A549 treated with CORT108297 at 1 μM for 4 hours (cell line): ENCODE measurements around the gene LRRN4CL. TPM values are rescaled to one million over a fixed set of nuclear protein-coding genes. Genes with fewer than 3 reads are reported as not detected.

Source experiments
- total RNA-seq: library from RNA; stranded (reverse); fragments of 200-300 nt; extraction: Qiagen RNA extraction; gene quantifications from 5 replicates; pipeline ENCODE4 v1.2.3, GENCODE V29; 2022

Gene LRRN4CL
- 0.04 to 0.21 TPM (median 0.05 TPM) in 4 of 5 replicates, not detected in the other for total RNA-seq

GRCh38 chr11:62689421-62690183, at the start of gene LRRN4CL:
Gene LRRN4CL, minus strand, starts transcription at chr11:62689530. Its CDS starts 1,022 bp downstream, at chr11:62688508.

GRCh38 chr11:62728171-62728988, 39.0 kb upstream of the LRRN4CL start, which contains the start of gene TTC9C:
Gene TTC9C, plus strand, starts transcription at chr11:62728486. Its CDS starts 363 bp downstream, at chr11:62728849.

DNA sequence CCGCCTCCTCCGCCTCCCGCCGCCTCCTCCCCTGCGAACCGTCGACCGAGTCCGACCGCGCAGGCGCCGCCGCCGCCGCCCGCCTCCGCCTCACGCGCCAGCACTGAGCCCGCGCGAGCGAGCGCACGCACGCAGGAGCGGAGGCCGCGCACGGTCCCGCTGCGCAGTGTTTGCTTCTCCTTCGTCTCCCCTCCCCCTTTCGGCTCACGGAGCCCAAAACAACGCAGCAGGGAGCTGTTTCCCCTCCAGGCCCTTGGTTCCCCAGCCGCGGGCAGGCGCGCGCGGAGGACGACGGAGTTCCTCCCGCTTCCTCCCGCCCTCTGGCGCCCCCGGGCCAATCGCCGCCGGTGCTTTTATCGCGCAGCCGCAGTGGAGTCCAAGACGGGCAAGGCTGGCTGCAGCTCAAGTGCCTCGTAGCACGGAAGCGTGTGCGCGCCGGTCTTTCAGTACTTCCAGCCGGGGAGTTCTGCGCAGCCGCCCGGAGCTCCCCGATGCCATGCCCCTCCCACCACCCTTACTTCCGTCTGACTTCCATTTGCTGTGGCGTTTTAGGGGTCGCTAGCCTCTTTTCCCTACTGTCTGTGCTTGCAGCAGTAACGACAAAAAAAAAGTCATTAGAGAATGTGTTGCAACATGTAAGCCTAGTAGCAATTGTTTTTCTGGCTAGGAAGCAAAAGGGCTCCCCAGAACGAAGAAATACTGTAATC, 38.0 kb upstream of the LRRN4CL start, which contains the start of gene HNRNPUL2:
Gene HNRNPUL2, minus strand, starts transcription at position 293 of the 707 bp plus-strand sequence. CDS start 301 bp downstream, outside the sequence.

GRCh38 chr11:62707277-62707861, 18.0 kb upstream of the LRRN4CL start, which contains the start of the genes BSCL2 and GNG3:
Gene BSCL2, minus strand, starts transcription at chr11:62707424. Its CDS starts 229 bp downstream, at chr11:62707195.
Gene GNG3, plus strand, starts transcription at chr11:62707676. Its CDS starts 620 bp downstream, at chr11:62708296.

DNA sequence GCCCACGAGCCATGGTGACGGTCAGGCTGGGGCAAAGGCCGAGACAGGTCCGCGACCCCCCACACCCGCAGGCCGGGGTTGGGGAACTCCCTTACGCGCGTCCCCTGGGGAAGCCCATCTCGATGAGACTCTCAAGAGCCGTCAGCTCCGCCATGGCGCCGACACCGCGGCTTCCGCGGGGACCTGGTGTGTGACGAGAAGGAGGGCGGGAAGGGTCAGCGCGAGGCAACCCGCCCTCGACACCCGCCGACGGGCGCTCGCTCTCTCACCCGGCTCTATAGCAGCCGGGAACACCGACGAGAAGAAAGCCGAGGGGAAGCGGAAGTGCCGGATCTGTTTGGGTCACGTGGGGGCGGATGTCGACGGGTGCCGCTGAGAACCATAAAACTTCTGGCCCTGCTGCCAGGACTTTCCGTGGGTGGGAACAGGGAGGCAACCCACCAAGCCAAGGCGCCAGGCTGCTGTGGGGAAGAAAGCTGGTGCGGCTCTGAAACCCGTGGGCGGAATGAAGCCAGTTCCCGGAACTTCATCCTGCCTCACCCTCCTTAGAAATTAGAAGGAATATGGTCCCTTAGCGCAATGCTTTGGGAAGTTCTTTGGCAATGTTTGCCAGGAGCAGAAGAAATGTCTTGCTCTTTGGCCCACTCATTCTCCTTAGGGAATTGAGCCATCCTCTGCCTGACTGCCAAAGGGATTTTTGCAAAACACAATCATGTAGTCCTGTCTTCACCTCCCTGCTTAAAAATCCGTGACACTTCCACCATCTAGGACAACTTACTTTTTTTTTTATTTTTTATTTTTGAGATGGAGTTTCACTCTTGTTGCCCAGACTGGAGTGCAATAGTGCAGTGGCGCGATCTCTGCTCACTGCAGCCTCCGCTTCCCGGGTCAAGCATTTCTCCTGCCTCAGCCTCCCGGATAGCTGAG, 10.3 kb downstream of the LRRN4CL start, which contains the start of gene UBXN1:
Gene UBXN1, minus strand, starts transcription at position 304 of the 927 bp plus-strand sequence. Its CDS starts 150 bp downstream, at position 154.

DNA sequence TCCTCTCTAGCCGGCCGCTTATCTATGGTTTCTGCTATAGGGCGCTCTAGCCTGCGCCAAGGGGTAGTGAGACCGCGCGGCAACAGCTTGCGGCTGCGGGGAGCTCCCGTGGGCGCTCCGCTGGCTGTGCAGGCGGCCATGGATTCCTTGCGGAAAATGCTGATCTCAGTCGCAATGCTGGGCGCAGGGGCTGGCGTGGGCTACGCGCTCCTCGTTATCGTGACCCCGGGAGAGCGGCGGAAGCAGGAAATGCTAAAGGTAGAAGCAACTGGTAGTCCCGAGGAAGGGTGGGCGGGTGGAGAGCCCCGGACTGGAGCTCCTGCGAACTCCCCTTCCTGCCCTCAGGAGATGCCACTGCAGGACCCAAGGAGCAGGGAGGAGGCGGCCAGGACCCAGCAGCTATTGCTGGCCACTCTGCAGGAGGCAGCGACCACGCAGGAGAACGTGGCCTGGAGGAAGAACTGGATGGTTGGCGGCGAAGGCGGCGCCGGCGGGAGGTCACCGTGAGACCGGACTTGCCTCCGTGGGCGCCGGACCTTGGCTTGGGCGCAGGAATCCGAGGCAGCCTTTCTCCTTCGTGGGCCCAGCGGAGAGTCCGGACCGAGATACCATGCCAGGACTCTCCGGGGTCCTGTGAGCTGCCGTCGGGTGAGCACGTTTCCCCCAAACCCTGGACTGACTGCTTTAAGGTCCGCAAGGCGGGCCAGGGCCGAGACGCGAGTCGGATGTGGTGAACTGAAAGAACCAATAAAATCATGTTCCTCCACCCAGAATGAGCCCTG, 17.5 kb downstream of the LRRN4CL start, which contains the start of the genes LBHD1 and UQCC3:
Gene LBHD1, minus strand, starts transcription at position 660 of the 782 bp plus-strand sequence. CDS start 2,236 bp downstream, outside the sequence.
Gene UQCC3, plus strand, starts transcription at position 66 of the 782 bp plus-strand sequence. Its CDS starts 73 bp downstream, at position 139.

DNA sequence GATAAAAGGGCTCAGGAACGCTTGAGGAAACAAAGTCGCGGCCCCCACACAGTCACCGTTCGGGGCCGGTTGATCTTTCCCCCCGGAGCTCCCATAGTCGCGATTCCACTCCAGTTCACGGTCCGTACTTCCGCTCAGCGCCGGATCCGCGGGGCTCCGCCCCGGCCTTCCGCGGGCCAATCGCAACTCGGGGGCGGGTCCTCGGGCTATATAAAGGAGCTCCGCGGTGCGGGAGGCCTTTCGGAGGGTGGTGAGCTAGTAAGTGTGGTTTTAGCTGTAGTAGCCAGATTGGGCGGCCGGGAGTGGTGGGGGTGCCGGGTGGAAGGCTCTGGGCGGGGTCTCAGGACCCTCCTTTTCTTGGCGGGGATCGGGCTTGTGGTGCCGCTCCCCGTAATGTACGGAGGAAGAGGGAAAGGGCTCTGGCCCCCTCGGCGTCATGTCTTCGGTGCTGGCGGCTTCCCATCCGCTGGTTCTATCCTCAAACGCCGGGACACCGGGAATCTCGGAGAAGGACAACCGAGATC, 24.2 kb downstream of the LRRN4CL start, which contains the start of the genes C11orf98 and CSKMT:
Gene C11orf98, minus strand, starts transcription at position 136 of the 524 bp plus-strand sequence. Its CDS starts 41 bp downstream, at position 95.
Gene CSKMT, plus strand, starts transcription at position 238 of the 524 bp plus-strand sequence. CDS start 568 bp downstream, outside the sequence.

GRCh38 chr11:62645946-62646824, 43.1 kb downstream of the LRRN4CL start, which contains the start of gene GANAB:
Gene GANAB, minus strand, starts transcription at chr11:62646613. Its CDS starts 14 bp downstream, at chr11:62646599.

Other genes starting within 250 kb of the LRRN4CL start
- gene AHNAK, start 142.7 kb downstream of the LRRN4CL start, total RNA-seq = 188 to 239 TPM (median 218 TPM) in 5 replicates
- gene EEF1G, start 115.6 kb downstream of the LRRN4CL start, total RNA-seq = 1,877 to 2,027 TPM (median 1,998 TPM) in 5 replicates
- gene TUT1, start 98.0 kb downstream of the LRRN4CL start, total RNA-seq = 14.0 to 17.0 TPM (median 16.4 TPM) in 5 replicates
- gene MTA2, start 87.7 kb downstream of the LRRN4CL start, total RNA-seq = 82.3 to 87.1 TPM (median 85.2 TPM) in 5 replicates
- gene EML3, start 76.8 kb downstream of the LRRN4CL start, total RNA-seq = 17.8 to 28.8 TPM (median 24.5 TPM) in 5 replicates
- gene ROM1, start 76.3 kb downstream of the LRRN4CL start, total RNA-seq = 3.3 to 5.0 TPM (median 3.6 TPM) in 5 replicates
- 41.3 to 60.1 TPM (median 57.5 TPM) in 5 replicates for gene B3GAT3, start 67.5 kb downstream of the LRRN4CL start, total RNA-seq
- gene GANAB, start 42.9 kb downstream of the LRRN4CL start, total RNA-seq = 238 to 279 TPM (median 270 TPM) in 5 replicates
- 16.8 to 22.4 TPM (median 21.7 TPM) in 5 replicates for gene INTS5, start 36.2 kb downstream of the LRRN4CL start, total RNA-seq
- 125 to 145 TPM (median 136 TPM) in 5 replicates for gene C11orf98, start 24.3 kb downstream of the LRRN4CL start, total RNA-seq
- gene CSKMT, start 24.2 kb downstream of the LRRN4CL start, total RNA-seq = 10.5 to 19.1 TPM (median 16.3 TPM) in 5 replicates
- gene UQCC3, start 17.9 kb downstream of the LRRN4CL start, total RNA-seq = 24.6 to 39.0 TPM (median 37.5 TPM) in 5 replicates
- gene LBHD1, start 17.3 kb downstream of the LRRN4CL start, total RNA-seq = 3.6 to 6.2 TPM (median 5.3 TPM) in 5 replicates
- gene UBXN1, start 10.5 kb downstream of the LRRN4CL start, total RNA-seq = 106 to 130 TPM (median 120 TPM) in 5 replicates
- gene BSCL2, start 17.9 kb upstream of the LRRN4CL start, total RNA-seq = 60.0 to 87.1 TPM (median 74.6 TPM) in 5 replicates
- gene GNG3, start 18.1 kb upstream of the LRRN4CL start, total RNA-seq = not detected in 5 replicates
- 37.2 to 44.0 TPM (median 41.2 TPM) in 5 replicates for gene HNRNPUL2, start 37.9 kb upstream of the LRRN4CL start, total RNA-seq
- gene TTC9C, start 39.0 kb upstream of the LRRN4CL start, total RNA-seq = 28.7 to 36.6 TPM (median 32.6 TPM) in 5 replicates
- gene ZBTB3, start 64.6 kb upstream of the LRRN4CL start, total RNA-seq = 1.1 to 1.9 TPM (median 1.6 TPM) in 5 replicates
- gene POLR2G, start 72.0 kb upstream of the LRRN4CL start, total RNA-seq = 170 to 189 TPM (median 182 TPM) in 5 replicates
- gene TAF6L, start 81.9 kb upstream of the LRRN4CL start, total RNA-seq = 11.0 to 17.5 TPM (median 16.0 TPM) in 5 replicates
- gene TMEM179B, start 97.9 kb upstream of the LRRN4CL start, total RNA-seq = 67.4 to 99.6 TPM (median 90.7 TPM) in 5 replicates
- gene TMEM223, start 102.5 kb upstream of the LRRN4CL start, total RNA-seq = 18.0 to 32.7 TPM (median 32.4 TPM) in 5 replicates
- 45.8 to 57.7 TPM (median 52.5 TPM) in 5 replicates for gene NXF1, start 115.9 kb upstream of the LRRN4CL start, total RNA-seq
- gene STX5, start 142.5 kb upstream of the LRRN4CL start, total RNA-seq = 19.9 to 27.8 TPM (median 25.5 TPM) in 5 replicates
- gene TEX54, start 143.3 kb upstream of the LRRN4CL start, total RNA-seq = not detected in 5 replicates
- gene WDR74, start 150.1 kb upstream of the LRRN4CL start, total RNA-seq = 78.6 to 86.1 TPM (median 84.6 TPM) in 5 replicates
- gene SLC3A2, start 191.4 kb upstream of the LRRN4CL start, total RNA-seq = 904 to 1,141 TPM (median 1,030 TPM) in 5 replicates
- 0.02 to 0.16 TPM (median 0.03 TPM) in 4 of 5 replicates, not detected in the other for gene CHRM1, start 231.8 kb upstream of the LRRN4CL start, total RNA-seq